ENCODE data around the gene RNF181. TPM values are rescaled to one million over a fixed set of nuclear protein-coding genes. Genes with fewer than 3 reads are reported as not detected.

The RNF181 gene
- total and polyA plus RNA-seq, 2 of the 13 experiments (the other 11 are each of a cell fraction or from before 2014, with no cell fraction given) = 224 to 578 TPM

DNA sequence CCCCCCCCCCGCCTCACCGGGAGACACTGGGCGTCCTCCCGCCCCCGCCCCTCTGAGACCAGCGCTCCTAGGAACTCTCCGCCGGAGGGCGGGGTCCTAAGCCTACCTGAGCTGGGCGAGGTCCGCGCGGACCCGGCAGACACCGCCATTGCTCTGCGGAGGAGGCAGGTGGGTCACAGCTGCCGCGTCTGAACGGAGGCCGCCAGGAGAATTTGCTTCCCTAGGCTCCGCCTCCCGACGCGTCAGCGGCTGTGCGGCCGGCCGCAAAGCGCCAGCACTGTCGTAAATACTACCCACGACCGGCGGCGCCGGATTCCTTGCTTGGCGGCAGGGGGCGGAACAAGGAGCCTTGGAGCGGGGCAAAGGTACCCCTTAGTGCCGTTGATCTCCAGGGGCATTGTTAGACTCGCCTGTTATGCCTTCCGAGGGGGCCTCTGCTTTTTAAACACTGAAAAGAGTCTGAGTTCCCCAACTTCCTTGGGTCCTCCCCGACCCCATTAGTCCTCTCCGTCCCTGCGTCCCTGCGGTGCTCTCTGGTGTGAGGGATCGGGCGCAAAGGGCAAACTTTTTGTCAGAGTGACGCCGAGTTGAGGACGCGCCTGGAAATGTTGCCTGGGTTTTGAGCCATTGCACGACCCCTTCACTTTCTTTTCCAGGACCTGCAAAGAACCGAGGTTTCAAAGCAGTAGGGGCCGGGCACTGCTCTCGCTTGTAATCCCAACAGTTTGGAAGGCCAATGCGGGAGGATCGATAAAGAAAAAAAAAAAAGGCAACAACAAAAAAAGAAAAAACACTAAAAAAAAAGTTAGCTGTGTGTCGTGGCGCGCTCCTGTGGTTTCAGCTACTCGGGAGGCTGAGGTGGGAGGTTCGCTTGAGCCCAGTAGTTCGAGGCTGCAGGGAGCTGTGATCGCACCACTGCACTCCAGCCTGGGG, 34.0 kb upstream of the RNF181 start, which contains the start of gene GGCX (continued):
- TF ChIP-seq, protein P1, sequence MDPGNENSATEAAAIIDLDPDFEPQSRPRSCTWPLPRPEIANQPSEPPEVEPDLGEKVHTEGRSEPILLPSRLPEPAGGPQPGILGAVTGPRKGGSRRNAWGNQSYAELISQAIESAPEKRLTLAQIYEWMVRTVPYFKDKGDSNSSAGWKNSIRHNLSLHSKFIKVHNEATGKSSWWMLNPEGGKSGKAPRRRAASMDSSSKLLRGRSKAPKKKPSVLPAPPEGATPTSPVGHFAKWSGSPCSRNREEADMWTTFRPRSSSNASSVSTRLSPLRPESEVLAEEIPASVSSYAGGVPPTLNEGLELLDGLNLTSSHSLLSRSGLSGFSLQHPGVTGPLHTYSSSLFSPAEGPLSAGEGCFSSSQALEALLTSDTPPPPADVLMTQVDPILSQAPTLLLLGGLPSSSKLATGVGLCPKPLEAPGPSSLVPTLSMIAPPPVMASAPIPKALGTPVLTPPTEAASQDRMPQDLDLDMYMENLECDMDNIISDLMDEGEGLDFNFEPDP (CRISPR knock-in tag; conservative IDR thresholded peaks at IDR 0.05) = no peak
- peak; percentile 35 for TF ChIP-seq HES4 (CRISPR knock-in tag; IDR thresholded peaks at IDR 0.05; ENCODE audit: borderline replicate concordance)
- TF ChIP-seq, protein P2, sequence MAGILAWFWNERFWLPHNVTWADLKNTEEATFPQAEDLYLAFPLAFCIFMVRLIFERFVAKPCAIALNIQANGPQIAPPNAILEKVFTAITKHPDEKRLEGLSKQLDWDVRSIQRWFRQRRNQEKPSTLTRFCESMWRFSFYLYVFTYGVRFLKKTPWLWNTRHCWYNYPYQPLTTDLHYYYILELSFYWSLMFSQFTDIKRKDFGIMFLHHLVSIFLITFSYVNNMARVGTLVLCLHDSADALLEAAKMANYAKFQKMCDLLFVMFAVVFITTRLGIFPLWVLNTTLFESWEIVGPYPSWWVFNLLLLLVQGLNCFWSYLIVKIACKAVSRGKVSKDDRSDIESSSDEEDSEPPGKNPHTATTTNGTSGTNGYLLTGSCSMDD (CRISPR knock-in tag; IDR thresholded peaks at IDR 0.05) = no peak
- TF ChIP-seq ZNF747 (CRISPR knock-in tag; IDR thresholded peaks at IDR 0.05; ENCODE audit: borderline replicate concordance) = no peak; the same call in 1 of the 2 replicates
- TF ChIP-seq NR2C2 (CRISPR knock-in tag; IDR thresholded peaks at IDR 0.05; ENCODE audit: borderline replicate concordance) = peak; percentile 84
- no peak; the same call in 1 of the 2 replicates for TF ChIP-seq ZSCAN22 (CRISPR knock-in tag; IDR thresholded peaks at IDR 0.05)
- TF ChIP-seq, protein P3, sequence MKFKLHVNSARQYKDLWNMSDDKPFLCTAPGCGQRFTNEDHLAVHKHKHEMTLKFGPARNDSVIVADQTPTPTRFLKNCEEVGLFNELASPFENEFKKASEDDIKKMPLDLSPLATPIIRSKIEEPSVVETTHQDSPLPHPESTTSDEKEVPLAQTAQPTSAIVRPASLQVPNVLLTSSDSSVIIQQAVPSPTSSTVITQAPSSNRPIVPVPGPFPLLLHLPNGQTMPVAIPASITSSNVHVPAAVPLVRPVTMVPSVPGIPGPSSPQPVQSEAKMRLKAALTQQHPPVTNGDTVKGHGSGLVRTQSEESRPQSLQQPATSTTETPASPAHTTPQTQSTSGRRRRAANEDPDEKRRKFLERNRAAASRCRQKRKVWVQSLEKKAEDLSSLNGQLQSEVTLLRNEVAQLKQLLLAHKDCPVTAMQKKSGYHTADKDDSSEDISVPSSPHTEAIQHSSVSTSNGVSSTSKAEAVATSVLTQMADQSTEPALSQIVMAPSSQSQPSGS (CRISPR knock-in tag; IDR thresholded peaks at IDR 0.05) = peak; percentile 69; the same call in 1 of the 2 replicates
- peak; percentile 91 for TF ChIP-seq SALL1 (CRISPR knock-in tag; IDR thresholded peaks at IDR 0.05)
- no peak for TF ChIP-seq ZBTB7A (CRISPR knock-in tag; IDR thresholded peaks at IDR 0.05)
- no peak; the same call in 1 of the 2 replicates for TF ChIP-seq ZNF724P (CRISPR knock-in tag; IDR thresholded peaks at IDR 0.05; ENCODE audit: borderline replicate concordance)
- peak; percentile 52 for TF ChIP-seq ZNF768 (CRISPR knock-in tag; IDR thresholded peaks at IDR 0.05)
- no peak for TF ChIP-seq ZNF326 (CRISPR knock-in tag; IDR thresholded peaks at IDR 0.05; ENCODE audit: borderline replicate concordance)
- no peak for TF ChIP-seq SETDB1 (CRISPR knock-in tag; IDR thresholded peaks at IDR 0.05; ENCODE audit: borderline replicate concordance)
- TF ChIP-seq SMYD3 (CRISPR knock-in tag; IDR thresholded peaks at IDR 0.05) = no peak
- TF ChIP-seq TCF7L2 (IDR thresholded peaks at IDR 0.05; ENCODE audit: low read depth, low read length) = no peak
- peak; percentile 79; the same call in 1 of the 2 replicates for TF ChIP-seq MEIS2 (CRISPR knock-in tag; IDR thresholded peaks at IDR 0.05)
- no peak for TF ChIP-seq PAF1 (CRISPR knock-in tag; IDR thresholded peaks at IDR 0.05)
- peak; percentile 98 for TF ChIP-seq RBFOX2 (IDR thresholded peaks at IDR 0.05; ENCODE audit: low read depth, low read length)
- TF ChIP-seq JUN (CRISPR knock-in tag; IDR thresholded peaks at IDR 0.05) = no peak; the same call in 1 of the 2 replicates
- TF ChIP-seq NKX3-1 (CRISPR knock-in tag; IDR thresholded peaks at IDR 0.05) = peak; percentile 33; the same call in 1 of the 2 replicates
- peak; percentile 90 for TF ChIP-seq CCDC6 (CRISPR knock-in tag; IDR thresholded peaks at IDR 0.05)
- no peak for TF ChIP-seq ZNF10 (CRISPR knock-in tag; IDR thresholded peaks at IDR 0.05; ENCODE audit: borderline replicate concordance, low read depth)
- no peak for TF ChIP-seq ATF5 (CRISPR knock-in tag; IDR thresholded peaks at IDR 0.05; ENCODE audit: low read depth)
- peak; percentile 68; the same call in 1 of the 2 replicates for TF ChIP-seq HBP1 (CRISPR knock-in tag; IDR thresholded peaks at IDR 0.05; ENCODE audit: low read depth)
